NCI-H345 (cell line): ENCODE data around the gene ZFAND3.
A peak's percentile ranks its signal among the peaks of the same experiment; 100 is the strongest.

Experiments
- DNase-seq: peaks from one replicate; lab custom pipeline; 2025; lab: John Stamatoyannopoulos, UW

The ZFAND3 gene

DNA sequence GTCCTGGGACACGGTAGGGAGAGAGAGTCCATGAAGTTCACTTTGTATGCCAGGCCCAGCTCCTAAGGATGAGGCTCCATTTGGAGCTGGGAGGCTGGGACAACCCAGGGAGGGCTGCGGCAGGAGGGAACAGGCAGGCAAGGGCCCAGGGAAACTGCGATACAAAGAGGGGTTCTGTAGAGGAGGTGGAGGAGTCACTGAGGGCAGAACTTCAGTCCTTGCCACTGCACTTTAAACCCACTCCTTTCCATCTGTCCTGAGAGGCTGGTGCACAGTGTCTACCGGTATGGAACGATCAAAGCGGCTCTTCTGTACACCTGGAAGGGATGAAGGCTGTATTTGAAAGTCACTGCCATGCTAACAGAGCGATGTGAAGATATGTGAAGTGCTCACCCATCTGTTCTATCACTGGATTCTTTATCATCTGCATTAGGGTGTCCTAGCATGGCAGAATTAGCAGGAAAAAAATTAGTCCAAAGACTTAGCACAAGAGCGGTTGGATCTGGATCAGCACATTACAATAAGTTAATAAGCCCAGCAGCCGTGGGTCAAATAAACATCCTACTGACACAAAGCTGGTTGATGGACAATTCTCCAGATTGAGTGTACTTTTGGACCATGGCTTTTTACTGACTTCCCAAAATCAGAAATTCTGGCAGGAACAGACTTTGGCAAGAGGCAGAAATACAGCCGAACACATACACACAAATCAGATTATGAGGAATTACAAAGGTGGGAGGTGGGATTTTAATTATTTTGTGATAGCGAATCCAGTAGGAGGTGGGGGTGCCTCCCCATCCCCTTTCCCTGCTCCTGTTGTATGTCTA, 20.9 kb upstream of the ZFAND3 start:
- DNase-seq: no peak

DNA sequence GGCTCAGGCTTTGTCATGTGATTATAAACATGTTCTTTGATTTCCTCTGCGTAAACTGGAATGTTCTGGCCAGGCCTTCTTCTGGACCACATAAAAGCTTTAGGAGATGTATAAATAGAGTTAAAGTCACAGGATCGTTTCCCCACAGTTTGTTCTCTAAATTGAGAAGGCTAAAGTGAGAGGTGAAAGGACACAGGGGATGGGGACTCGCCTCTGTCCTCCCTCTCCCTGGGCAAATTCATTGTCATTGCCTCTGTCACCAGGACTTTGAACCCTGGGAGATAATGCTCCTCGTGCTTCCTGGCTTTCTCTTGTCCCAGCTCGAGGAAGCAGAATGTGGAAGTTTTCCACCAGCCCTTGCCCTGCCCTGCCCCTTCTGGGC, 20.3 kb upstream of the ZFAND3 start:
- no peak for DNase-seq

DNA sequence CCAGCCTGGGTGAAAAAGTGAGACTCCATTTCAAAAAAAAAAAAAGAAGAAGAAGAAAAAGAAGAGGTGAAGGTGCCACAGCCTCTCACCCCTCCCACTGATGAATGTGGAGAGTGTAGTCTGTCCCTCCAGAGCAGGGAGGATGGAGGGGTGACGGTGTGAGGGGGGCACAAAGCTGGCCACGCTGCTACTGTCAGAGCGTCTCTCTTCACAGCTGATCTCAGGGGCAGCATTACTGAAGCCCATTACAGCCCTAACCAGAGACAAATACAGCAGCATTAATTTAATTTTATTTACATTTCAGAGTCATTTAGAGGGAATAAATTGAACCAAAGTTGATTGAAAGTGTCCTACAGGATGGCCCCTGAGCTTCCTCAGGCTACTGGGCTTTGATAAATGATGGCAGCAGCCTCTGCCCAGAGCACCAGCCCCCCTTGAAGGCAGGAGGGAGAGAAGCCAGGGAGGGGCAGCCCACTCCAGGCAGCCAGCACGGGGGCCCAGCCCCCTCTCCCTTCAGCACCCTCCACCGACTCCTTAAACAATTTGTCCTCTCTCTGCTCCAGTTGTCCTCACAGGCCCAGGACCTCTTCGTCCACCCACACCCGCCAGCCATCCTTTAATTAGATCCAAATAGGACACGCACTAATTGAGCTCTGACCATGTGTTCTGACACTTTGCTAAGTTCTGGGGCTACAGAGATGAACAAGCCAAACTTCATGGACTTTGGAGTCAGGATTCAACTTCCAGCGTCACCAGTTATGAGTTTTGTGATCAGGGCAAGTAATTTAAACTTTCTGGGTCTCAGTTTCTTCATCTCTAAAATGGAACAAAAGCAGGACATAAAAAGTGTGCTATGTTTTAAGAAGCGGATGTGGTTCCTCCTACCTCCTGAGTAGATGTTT, 18.6 kb upstream of the ZFAND3 start:
- DNase-seq: no peak

DNA sequence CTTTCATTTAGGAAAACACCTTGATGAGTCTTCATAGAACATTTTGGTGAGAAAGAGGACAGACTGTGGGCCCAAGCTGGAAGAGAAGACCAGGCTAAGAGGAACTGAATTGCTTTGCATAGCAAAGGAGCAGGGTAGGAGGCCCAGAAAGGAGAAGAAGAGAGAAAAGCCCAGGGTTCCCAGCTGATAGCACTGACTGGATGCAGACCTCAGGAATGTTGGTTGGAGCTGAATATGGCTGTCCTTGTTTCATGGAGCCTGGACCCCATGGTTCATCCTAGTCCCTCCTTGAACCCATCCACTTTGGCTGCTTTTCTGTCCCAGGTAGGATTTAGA, 18.0 kb upstream of the ZFAND3 start:
- no peak for DNase-seq

DNA sequence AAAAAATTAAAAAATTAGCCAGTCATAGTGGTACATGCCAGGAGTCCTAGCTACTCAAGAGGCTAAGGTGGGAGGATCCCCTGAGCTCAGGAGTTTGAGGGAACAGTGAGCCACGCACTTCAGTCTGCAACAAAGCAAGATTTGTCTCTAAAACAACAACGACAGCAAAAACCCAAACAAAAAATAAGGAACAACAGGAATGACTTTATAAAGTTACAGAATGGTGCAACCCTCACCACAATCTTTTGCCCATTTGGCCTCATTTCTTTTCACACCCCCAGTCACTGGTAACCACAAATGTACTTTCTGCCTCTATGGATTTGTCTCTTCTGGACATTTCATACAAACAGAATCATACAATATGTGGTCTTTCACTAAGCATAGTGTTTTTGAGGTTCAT, 16.7 kb upstream of the ZFAND3 start:
- no peak for DNase-seq

DNA sequence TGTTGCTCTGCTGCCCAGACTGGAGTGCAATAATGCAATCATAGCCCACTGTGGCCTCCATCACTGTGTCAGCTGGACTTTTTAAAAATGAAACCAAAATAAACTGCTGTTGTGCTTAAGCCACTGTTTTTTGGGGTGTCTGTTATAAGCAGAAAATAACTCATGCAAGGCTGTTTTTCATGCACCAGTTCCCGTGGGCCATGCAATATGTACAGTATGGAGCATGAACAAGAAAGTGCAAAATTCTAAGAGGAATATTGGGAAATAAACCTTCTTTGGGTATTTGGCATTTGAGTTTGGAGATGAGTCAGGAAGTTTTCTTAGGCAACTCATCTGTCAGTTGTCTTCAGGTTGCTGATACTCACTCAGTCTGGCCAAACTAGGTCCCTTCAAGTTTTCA, 14.9 kb upstream of the ZFAND3 start:
- DNase-seq: no peak

DNA sequence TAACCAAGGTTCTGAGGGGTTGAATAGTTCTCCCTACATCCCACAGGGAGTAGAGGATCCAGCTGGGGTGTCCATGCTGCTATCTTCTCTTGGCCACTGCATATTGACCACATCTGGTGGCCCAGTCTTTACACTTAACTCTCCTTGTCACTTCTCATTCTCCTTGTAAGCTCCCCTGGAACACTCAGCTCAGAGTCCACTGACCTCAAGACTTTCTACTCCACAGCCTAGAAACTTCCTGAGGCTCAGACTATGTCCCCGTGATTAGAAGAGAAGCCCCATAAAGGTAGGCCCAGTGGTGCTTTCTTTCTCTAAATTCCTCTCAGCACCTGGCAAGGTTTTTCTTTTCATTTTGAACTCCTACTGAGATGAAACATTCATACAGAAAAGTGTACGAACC, 13.3 kb upstream of the ZFAND3 start:
- DNase-seq: no peak

DNA sequence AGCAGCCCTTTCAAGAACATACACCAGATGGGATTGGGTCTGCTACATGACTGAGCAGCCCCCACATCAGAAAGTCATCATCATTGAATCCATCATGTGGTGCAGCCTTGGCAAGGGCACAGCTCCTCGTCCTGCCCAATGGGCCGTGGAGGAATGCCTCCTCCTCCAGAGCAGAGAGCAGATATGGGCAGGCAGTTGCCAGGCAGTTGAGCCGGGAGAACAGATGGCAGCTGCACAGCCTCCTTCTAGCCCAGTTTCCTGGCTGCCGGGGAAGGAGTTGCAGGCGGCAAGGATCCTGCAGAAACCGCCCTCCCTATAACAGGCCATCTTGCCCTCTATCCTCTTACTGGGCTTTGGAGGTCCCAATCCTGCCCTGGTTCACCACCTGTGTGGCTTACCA, 11.9 kb upstream of the ZFAND3 start:
- no peak for DNase-seq

DNA sequence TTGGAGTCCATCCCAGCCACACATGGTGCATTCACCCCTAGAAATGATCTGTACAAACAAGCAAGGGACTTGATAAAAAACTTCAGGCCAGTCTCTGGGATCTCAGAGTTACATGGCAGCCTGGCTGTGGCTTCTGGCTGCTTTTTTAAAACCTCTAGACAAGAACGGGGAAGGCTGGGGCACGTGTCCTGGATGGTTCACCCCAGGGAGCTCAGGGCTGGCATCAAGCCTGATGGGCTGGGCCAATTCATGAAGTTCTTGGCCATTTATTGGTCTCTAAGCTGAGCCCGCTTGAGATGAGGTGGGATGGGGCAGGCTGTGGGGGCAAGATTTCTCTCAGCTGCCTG, 10.4 kb upstream of the ZFAND3 start:
- no peak for DNase-seq

DNA sequence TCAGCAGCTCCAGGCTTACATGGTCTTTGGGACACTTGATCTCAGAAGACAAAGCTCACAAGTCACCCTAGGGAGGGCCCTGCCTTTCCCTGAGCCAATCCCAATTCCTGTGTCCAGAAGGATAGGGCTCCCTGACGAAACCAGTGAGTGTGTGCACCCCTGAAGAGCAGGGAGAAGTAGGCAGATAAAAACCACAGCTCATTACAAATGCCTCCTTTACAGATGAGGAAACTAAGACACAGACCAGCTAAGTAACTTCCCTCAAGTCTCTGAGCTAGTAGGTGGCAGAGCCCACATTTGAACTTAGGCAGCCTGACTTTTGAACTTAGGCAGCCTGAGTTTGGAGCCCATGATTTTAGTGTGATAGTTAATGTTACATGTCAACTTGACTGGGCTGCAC, 6.7 kb upstream of the ZFAND3 start:
- DNase-seq: no peak

DNA sequence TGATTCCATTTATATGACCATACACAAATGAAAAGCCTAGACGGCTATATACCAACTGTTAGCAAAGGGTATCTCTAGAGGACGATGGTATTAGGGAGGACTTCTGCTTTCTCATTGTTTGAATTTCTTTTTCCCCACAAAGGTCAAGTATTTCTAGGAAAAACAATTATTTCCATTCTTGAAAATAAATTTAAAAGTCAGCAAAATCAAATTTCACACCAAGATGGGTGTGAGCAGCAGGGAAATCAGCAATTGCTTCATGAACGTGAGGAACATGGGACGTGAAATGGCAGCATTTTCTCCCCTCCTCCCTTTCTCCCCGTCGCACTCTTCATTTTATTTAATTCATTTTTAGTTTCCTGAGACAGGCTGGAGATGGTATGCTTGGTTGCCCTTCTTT, 5.2 kb upstream of the ZFAND3 start:
- DNase-seq: no peak

DNA sequence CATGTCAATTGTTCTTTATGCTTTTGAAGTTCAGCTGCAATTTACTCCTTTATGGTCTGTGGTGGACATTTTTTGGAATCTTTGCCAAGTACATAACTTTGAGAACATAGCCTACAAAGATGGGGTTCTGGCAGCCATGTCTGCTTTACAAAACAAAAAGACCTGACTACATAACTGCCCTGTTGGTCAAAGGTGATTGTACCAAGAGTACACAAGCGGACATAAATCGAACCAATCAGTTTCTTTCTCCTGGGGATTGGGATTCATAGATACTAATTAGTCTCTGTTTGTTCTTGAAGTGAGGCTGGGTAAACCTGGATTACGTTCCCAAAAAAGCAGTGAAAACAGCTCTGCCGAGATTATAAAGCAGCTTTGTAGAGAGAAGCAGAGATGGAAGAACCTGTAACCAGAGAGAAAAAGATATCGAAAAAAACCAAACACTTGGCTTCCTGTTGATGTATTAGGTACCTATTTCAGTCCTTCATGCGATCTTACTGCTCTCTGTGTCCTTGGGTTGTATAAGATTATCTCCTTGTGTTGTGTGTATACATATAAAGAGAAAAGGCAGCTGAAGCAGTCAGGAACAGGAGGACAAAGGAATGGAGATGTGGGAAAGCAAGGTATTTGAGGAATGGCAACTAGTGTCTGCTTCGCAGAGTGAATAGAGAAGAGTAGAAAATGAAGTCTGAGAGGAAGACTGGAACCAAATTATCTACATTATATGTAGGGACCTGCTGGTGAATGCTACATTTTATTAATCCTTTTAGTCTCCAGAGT, 2.7 kb upstream of the ZFAND3 start:
- no peak for DNase-seq

DNA sequence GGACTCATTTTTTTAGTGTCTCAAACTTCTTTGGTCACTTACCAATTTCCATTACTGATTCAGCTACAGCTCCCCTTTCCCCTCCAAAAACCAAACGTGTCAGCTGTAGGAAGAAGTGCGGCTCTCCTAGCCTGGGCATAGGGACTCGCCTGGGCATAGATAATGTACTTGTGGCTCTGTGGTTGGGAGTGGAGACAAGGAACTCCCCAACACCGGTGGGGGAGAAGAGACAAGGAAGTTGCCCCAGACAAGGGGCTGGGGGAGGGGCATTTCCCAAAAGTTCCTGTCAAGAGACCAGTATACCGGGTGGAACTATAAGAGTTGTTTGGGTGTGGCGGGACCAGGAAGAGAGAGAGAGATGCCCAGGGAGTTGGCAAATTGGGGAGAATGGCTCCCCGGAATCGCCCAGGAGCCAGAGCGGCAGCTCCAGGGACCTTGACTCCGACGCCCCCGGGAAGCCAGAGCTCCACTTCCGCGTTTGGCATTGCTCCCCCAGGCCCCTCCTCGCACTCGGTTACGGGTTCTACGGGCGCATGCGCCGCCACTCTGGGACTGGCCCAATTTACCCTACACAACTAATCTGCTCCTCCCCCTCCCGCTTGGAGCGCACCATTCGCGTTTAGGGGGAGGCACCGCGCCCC, 871 bp upstream of the ZFAND3 start:
- peak; percentile 97 for DNase-seq

DNA sequence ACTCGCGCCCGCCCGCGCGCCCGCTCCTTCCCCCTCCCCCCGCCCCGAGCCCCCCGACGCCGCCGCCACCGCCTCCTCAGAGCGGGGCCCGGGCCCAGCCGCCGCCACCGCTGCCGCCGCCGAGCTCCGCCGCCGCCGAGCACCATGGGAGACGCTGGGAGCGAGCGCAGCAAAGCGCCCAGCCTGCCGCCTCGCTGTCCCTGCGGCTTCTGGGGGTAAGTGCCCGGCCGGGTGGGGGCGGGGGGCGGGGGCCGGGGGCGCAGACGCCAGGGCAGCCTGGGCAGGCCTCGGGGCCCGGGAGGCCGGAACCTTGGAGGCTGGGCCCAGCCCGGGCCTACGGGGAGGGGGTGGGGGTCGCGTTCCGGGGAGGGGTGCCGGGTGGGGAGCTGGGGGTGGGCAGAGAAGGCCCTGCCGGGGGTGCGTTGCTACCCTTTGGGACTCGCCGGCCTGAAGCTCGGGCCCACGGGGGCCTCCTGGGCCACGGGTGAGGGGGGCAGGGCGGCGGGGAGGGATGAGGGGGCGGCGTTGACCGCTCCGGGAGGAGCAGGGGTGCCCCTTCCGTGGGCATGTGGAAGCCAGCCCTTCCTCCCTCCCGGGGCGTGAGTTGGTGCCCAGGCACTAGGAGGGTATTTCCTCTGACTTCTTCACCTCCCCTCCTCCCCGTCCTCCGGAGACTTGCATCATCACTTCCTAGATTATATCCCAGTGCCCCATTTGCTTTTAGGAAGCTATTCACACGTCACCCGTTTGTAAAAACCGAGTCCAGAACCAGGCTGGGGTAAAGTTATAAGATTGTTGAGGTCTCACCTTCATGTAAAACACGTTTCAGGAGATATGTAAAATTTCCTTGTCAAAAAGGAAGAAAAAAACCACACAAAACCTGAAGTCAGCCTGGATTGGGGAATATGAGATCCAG, 533 bp downstream of the ZFAND3 start:
- peak; percentile 23 for DNase-seq

DNA sequence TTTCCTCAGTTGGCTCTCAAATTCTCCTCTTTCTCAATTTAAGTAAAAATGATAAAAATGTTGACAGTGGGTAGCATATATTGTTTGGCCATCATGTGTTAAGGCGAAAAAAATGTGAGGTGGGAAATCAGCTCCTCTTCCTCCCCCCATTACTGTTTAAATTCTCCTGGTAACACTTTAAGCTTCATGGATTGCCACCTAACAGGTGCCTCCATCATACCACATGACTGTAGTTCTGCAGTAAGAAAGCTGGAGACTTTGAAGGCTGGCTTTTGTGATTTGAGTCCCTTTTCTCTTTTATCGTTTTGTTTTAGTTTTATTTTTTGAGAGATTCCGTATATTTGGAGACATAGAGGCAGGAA, 1.2 kb downstream of the ZFAND3 start:
- peak; percentile 5 for DNase-seq

DNA sequence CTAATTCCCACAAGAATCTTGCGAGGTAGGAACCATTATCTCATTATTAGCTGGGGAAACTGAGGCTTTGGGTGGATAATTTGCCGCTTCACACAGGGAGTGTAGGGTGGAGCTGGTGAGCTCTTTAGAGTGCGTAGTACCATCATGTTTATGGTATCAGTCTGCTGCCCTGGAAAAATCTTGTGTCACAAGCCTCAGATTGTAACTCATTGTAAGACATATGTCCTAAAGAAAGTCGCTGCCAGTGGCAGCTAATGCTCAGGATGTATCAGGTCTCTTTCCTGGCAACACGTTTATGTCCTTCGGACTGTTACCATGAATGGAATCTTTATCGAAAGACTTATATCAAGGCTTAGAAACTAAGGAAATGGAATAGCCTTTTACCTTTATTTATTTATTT, 1.9 kb downstream of the ZFAND3 start:
- no peak for DNase-seq

DNA sequence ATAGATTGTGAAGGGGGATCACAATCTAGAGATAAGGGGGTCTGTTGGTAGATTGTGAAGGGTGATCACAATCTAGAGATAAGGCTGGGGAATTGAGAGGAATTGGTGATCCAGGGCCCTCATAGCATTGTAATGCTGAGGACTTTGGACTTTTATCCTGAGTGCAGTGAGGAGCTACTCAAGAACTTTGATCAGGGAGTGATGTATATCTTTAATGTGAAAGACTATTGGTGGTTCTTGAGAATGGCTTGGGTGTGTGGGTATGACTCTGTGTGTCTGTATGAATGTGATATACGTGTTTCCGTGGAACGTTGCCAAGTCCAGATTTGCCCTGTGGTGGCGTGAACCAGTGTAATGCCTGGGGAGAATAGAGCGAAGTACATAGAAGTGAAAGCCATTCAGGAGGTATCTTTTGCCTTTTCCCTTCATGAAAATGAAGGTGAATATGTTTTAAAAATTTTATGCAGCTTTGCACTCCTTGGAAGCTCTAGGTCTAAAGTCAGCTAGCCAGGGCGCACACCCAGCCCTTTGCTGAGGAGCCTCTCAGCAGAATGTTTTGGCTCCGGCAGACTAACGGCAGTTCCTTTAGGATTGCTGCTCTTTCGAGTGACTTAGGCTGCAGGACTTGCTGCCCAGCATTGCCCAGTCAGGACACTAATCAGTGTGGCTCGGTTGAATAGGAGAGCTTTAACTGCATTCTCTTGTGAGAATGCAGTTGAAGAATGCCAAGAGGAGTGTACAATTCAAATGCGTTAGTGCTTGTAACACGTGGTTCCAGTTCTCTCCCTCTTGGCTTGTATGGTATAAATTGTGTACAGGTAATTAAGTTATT, 3.5 kb downstream of the ZFAND3 start:
- no peak for DNase-seq

DNA sequence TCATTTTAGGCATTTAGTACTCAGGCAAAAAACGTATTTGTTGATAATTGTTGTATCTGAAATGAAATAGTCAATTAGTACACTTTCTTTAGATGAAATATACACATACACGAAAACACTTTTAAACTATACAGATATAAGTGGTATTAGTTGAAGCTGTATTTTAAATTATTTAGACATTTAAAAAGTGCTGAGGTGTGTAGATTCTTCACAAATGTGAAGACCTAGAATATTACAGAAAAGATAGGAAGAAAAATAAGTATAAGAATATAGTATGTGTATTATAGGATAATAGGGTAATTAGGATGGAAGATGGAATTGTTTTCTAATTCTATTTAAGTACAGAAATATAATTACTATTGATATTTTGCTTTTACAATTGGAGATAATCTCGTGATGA, 4.6 kb downstream of the ZFAND3 start:
- no peak for DNase-seq

DNA sequence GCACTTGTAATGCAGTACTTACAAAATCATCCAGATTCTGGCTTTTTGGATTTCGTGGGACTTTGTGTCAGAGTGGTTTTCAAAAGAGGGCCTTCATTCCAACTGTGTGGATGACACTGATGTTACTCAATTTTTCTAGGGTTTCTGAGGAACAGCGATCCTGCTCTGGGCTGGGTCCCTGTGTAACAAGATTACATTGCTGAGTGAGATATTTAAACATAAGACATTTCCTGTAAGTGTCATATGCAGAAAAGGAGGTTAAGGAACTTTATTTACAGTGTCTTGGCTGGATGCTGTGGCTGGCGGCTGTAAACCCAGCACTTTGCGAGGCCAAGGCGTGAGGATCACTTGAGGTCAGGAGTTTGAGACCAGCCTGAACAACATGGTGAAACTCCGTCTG, 6.7 kb downstream of the ZFAND3 start:
- no peak for DNase-seq

DNA sequence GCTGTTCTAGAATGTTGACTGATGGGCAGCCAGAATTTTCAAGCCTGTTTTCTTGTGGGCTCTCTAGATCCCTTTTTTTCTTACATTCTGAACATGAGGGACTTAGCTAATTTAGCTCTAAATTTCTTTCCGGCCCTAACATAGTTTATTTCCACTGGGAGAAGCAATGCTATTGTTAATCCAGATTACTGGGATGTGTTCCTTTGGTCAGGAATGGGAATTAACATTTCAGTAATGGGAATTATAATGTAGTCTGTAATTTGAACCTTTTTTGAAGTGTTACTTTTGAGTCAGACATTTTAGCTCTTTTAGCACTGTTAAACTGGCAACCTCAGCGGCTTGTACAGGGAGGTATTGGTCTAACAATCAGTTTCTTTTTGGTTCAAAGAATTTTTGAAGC, 7.5 kb downstream of the ZFAND3 start:
- no peak for DNase-seq
